Uterus (tissue), 2 donors: ENCODE measurements around the gene ITSN2.

Experiments
- CTCF ChIP-seq, 4 experiments: fragments of 200-600 bp in 2 of 4; fragments of 450-650 bp in 2 of 4; sonication (generic) in 2 of 4; IDR thresholded peaks; one replicate each; pipeline ENCODE4 v1.5.1; 2016 to 2019; ENCODE audit warnings: antibody characterized with exemption in 4 of 4, mild to moderate bottlenecking in 2 of 4, moderate library complexity in 1 of 4
- POLR2A ChIP-seq, 2 donors: fragments of 450-650 bp; IDR thresholded peaks; one replicate each; pipeline ENCODE4 v1.6.1; 2016; ENCODE audit warnings: antibody characterized with exemption in 2 of 2, mild to moderate bottlenecking in 1 of 2, moderate library complexity in 1 of 2

- no peak for TF ChIP-seq CTCF (IDR thresholded peaks at IDR 0.05)
- TF ChIP-seq POLR2A (IDR thresholded peaks at IDR 0.05), result no peak
Observed at GRCh38 chr2:24330161-24330560, 30.2 kb downstream of the ITSN2 start.
